ENCODE data around the gene PGF.

DNA sequence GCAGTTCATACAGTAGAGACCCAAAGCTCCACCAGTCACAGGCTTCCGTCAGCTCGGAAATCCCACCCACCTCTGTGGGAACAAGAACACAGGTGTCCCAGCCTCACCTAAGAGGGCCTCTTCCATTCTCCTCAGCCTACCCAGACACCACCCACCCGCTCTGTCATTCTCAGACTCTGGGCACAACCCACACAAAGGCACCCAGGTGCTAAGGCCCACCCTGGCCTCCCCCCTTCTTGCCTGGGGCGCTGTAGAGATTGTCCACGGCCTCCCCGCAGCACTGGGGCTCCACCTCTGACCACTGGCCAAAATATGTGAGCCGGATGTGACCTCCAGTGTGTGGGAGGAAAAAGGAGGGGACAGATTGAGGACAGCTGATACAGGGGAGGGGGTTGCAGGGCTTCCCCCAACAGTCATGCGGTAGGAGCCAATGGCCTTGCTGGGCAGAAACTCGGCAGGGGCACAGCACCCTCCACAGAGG, 46.5 kb downstream of the PGF start:
- TF ChIP-seq, protein P1, sequence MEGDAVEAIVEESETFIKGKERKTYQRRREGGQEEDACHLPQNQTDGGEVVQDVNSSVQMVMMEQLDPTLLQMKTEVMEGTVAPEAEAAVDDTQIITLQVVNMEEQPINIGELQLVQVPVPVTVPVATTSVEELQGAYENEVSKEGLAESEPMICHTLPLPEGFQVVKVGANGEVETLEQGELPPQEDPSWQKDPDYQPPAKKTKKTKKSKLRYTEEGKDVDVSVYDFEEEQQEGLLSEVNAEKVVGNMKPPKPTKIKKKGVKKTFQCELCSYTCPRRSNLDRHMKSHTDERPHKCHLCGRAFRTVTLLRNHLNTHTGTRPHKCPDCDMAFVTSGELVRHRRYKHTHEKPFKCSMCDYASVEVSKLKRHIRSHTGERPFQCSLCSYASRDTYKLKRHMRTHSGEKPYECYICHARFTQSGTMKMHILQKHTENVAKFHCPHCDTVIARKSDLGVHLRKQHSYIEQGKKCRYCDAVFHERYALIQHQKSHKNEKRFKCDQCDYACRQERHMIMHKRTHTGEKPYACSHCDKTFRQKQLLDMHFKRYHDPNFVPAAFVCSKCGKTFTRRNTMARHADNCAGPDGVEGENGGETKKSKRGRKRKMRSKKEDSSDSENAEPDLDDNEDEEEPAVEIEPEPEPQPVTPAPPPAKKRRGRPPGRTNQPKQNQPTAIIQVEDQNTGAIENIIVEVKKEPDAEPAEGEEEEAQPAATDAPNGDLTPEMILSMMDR (IDR thresholded peaks at IDR 0.05; ENCODE audit: poor library complexity), result no peak
- TF ChIP-seq EZH2phosphoT487 (IDR thresholded peaks at IDR 0.05; ENCODE audit: low read depth, severe bottlenecking, unreplicated experiment), result no peak

Measured in hepatocyte (in vitro differentiated cells).